HG03159 (cell line): ENCODE data around the gene HEY2.
"Not testable (repeated sequence)": the region's sequence is repeated elsewhere in the genome, so short reads cannot be mapped to it uniquely, and the experiment has no call there.

Experiments
- ATAC-seq: cut with Tn5 transposase; IDR thresholded peaks from one replicate; pipeline ENCODE4 v1.9.1; 2021; ENCODE audit warnings: mild to moderate bottlenecking, moderate library complexity; ENCODE audit not compliant: unreplicated experiment

The HEY2 gene

DNA sequence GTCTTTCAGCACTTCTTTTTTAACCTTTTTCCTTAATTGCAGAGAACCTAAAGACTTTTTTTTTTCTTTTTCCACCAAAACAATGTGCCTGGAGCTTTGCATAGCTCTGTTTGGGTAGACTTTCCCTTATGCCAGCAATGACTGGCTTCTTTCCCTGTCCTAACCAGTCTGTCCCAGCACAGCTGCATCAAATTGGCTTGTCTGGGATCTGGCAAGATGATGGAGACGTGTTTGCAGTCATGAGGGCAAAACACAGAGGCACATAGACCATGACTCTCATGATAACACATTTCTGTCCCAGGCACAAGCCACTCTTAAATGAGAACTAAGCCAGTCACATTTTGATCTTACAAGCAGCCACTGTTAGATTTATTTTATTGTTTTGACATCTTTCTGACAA lies 16.5 kb downstream of the HEY2 start:
- no peak for ATAC-seq

DNA sequence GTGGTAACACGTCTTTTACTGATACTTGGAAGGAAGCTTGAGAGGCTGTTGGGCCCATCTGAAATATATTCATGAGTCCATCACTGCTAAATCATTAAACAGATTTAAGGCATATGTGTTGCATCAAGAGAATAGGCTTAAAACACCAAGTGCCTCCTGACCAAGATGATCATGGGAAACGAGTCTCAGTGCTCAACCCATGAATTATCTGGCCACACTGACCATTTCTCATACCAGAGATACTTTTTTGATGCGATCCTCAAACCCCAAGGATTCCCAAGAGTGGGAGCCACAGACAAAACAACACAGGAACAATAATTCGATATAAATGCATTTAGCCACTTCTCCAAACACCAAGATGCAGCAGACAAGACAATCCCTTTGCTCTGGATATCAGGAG lies 17.2 kb downstream of the HEY2 start:
- ATAC-seq: no peak

DNA sequence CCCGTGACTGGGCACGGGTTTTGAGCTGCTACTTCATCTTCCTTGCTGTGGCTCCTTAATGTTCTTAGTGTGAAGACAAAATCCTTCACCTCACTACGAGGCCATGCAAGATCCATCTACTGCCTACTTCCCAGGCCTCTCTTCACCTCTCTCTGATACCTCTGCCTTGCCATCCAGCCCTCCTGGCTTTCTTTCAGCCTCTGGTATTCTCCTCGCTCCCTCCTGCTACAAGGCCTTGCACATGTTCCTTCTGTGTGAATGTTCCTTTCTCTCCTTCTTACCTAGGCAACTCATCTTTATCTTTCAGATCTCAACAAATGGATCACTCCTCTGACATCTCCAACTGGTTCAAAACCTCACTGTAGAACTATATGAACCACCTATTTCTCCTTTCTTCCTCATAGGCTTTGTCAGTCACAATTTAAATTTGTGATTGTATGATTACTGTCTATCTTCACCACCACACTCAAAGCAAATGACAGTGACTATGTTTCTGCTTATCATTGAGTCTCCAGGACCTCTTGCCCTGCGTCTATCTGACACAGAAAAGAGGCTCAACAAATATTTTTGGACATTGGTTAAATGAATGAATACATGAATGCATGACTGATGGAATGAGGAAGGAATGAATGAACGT lies 19.8 kb downstream of the HEY2 start:
- no peak for ATAC-seq

DNA sequence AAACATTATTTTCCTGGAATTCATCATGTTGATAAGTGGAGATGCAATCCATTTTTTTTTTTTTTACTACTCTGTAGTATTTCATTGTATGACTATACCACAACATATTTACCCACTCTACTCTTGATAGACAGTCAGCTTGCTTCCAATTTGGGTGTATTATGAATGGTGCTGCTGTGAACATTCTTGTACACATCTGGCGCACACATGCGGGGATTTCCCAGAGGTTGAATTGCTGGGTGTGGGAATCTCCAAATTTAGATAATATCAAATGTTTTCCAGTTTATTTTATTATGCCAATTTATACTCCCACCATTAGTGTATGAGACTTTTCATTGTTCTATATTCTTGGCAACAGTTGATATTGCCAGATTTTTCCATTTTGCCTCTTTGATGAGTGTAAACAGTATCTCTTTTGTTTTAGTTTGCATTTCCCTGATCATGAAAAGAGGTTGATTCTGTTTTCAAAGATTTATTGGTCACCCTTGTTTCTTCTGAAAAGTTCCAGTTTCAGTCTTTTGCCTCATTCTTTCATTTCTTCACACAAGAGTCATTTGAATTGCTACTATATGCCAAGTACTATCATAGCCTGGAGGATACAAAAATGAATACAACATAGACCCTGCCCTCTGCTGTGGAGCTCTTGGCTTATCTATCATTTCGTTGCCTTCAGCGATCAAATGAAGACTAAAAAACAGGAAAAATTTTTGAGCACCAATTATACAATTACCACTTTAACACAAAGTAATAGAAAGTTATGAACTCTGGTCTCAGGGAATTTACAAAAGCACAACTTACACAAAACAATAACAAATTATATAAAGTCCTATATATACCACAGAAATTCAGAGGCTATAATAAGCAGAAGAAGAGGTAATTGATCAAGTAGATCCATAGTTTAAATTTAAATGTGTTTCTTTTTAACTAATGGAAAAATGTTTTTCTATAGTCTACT lies 24.2 kb downstream of the HEY2 start:
- ATAC-seq: no peak

DNA sequence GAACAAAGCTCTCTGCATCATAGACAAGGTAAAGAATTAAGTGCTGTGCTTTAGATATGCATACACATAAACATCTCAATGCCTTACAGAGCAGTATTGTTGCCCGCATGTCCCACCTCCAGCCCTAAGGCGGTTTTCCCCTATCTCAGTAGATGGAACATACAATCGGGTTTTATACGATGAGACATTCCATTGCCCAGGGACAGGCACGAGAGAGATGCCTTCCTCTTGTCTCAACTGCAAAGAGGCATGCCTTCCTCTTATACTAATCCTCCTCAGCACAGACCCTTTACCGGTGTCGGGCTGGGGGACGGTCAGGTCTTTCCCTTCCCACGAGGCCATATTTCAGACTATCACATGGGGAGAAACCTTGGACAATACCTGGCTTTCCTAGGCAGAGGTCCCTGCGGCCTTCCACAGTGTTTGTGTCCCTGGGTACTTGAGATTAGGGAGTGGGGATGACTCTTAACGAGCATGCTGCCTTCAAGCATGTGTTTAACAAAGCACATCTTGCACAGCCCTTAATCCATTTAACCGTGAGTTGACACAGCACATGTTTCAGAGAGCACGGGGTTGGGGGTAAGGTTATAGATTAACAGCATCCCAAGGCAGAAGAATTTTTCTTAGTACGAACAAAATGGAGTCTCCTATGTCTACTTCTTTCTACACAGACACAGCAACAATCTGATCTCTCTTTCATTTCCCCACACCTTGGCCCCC lies 26.8 kb downstream of the HEY2 start:
- not testable (repeated sequence) for ATAC-seq

DNA sequence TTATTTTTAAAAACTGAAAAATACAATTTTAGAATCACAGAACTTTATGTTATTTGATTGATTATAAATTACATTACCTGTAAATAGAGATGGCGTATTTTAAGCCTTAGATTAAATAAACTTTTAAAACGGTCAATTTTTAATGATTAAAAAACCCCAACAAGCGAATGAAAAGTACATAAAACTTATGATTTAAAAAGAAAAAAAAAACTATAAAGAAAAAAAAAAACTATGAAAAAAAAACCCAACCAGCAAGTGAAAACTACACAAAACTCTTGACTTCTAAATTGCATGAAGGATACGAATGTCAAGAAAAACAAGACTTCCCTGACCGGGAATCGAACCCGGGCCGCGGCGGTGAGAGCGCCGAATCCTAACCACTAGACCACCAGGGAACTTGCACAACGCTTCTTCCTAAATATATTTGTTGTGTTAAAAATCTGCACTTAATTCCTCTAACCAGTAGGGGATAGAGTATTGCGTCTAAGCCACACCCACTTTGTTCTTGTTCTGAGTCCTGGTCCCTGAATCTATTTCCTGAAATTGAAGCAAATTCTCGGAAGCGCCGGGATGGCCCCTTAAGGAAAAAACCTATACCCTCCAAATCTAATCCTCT lies 30.6 kb downstream of the HEY2 start:
- ATAC-seq: peak; percentile 83

DNA sequence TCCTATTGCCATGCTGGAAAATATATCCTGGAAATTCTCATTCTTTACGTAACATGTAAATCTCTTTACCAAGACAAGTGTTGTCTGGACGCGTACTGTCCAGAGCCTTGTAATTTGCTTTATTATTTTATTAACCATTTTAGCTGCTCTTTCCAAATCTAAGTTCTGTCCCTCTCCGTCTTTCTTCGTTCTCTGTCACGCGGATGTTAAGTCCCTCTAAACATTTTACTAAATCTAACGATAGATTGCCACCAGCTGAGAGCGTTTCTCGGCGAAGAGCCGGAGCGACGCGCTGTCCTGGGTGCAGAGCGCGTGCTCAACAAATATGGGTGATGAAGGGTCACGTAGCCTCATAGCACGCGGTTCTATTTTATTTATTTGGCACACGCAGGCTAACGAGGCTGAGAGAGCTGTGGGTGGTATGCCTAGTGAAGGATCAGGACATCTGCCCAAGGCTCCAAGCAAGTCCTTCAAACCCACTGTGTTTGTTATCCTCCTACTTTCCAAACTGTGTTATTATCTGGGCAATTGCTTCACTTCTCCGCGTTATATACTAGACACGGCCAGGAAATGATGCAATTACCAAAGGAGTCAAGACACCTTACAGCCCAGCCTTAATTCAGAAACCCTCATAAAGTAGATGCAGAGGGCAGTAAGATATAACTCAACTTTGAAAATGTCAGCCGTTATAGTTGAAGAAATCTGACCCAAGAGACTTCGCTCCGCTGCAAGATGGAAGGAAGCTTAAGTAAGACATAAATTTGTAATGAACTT lies 31.3 kb downstream of the HEY2 start:
- ATAC-seq: peak; percentile 73

DNA sequence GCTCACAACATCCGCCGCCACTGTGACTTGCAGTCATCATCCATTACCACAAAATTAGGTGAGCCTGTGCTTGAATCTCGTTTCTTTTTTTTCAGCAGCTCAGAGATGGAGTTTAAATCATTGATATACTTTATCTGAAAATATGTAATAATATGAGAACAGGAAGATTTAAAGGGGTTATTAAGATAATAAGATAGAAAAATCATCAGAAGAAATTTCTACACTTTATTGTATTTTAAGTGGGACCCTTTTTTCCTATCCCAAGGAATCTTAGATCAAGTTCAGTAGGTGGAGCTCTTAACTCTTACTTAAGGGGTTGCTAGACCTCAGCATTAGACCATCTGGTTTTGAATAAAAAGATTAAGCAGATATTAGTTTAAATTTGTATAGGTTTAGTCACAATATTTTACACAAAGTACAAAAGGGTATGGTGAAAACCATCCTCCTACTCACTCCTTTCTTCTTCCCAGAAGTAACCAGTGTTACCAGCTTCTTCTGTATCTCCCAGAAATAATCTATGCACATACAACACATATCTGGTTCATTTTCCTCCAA lies 32.0 kb downstream of the HEY2 start:
- ATAC-seq: peak; percentile 41

DNA sequence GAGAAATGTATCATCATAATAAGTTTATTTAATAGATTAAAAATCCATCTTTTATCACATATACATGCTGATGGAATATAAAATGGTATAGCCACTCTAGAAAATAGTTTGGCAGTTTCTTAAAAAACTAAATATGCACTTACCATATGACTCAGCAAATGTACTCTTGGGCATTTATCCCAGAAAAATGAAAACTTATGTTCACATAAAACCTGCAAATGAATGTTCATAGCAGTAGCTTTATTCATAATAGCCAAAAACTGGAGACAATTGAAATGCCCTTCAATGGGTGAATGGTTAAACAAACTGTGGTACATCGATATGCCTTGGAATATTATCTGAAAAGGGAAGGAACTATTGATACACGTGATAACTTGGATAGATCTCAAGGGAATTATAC lies 34.9 kb downstream of the HEY2 start:
- no peak for ATAC-seq

DNA sequence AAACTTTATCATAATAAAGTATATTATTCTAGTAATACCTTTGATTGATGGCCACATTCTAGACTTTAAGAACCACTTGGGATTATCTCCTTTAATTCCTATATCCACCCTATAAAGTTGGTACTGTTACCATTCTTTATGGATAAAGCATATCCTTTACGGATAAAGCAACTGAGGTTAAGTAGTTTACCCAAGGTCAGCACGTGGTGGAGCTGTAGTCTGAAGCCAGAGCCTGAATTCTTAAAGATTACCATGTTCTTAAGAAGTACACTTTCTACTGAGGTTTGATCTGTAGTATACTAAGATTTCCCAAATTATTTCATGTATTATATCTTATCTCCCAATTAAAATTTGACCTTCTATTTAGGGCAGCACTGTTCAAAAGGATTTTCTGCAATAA lies 38.4 kb downstream of the HEY2 start:
- ATAC-seq: no peak

DNA sequence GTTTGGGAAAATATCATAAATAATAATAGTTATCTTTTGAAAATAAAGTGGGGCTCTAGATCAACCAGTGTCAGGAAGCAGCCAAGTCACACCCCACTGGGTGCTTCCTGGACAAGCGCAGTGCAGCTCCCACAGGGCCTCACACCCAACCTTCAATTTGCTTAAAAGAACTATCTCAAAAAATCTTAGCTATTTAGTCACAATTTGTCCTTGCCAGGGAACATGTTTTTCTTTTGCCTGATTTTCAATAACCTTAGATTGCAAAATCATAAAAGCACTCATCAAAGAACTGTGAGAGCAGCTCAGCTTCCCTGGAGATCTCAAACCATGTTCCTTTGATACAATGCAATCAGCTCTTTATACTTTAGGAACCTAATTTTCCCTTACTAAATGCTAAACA lies 39.7 kb downstream of the HEY2 start:
- ATAC-seq: no peak

DNA sequence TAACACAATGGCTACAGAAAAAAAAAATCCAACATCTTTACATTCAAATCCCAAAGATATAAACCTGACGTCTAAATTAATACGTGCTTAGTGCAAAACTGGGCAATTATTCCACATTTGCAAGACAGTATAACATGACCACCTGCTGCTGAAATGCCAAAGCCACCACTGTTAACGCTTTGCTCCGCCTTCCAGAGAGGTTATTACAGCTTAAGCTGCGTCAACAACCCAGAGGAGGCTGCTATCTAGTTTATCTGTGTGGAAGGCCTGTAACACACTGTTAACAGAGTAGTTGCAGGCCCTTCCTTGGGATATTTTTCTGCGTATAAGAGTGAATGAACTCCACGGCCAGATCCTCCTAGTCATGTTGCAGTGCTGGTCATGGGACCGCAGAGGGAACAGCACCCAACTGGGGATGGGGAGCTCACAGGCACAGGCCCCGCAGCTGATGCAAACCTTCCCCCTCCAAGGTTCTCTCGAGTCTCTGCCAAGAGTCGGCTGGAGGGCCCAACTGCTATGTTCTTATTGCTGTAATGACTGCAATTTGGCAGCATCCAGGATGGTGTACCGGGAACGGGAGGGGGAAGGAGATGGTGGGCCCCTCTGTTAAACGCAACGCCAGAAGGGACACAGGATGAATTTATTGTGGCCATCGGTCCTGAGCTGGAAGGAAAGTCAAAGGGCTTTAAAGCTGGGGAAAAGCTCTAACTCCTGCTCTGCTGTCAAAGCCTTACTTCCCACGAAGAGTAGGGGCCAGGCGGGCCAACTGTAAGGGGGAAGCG lies 40.3 kb downstream of the HEY2 start:
- peak; percentile 30 for ATAC-seq

DNA sequence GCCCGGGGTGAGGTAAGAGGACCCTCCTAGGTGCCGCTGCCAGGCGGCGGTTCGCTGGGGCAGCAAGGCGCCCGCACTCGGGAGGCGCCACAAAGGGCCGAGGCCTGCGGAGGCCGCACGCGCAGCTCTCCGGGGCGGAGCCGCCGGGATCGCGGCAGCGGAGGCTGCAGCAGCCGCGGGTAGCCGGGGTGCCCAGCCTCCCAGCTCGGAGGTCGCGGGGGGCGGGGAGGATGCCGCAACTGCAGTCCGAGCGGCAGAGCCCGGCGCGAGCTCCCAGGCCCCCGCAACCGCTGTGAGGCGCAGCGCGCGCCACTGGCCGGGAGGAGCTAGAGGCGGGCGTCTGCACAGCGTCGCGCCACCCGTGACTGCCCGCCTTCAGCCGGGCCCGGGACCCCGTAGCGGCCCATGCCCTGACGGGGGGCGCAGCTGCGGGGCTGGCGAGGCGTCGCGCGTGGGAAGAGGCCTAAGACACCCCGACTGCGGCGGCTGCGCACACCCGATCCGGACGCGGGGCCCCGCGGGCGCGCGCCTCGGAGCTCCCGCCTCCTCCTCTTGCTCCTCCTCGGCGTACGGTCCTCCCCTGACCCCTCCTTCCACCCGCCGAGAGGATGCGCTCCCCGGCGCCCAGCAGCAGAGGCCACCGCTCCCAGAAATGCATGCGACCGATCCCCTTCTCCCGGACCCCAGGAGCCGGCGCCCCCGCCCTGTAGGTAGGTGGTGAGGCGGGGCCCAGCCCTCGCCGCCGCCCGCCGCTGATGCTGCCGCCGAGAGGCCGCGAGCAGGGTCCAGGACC lies 41.1 kb downstream of the HEY2 start, which contains the start of gene NCOA7:
Gene NCOA7, plus strand, starts transcription at position 603 of the 793 bp plus-strand sequence. CDS start 24,395 bp downstream, outside the sequence.
- ATAC-seq: peak; percentile 69

DNA sequence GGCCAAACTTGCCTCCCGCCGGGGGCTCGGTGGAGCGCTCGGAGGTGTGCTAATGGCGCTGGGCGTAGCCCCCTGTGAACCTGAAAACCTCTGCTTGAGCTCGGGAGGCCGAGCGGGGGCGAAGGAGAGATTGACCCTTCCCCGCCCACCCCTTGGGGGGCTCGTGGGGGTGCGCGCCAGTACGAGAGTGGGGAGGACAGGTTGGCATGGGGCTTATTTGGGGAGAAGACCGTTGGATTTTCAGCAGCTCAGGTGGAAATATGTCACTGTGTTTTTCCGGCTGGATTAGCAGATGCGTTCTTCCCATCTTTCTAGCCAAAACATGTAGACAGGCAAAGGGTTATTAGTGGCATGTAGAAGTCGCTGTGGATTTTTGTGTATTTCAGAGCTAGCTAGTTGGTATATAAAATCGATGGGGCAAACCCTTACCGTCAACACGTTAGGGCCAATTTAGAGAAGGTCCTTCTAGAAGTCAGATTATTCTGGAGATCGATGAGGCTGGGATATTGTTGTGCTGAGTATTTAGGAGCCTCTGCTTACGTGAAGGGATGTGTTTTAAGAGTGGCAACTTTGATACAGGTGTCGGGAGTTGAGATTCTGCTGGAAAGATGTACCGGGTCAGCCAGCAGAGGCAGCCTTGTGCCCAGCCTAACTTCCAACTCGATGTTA lies 41.9 kb downstream of the HEY2 start:
- peak; percentile 37 for ATAC-seq

DNA sequence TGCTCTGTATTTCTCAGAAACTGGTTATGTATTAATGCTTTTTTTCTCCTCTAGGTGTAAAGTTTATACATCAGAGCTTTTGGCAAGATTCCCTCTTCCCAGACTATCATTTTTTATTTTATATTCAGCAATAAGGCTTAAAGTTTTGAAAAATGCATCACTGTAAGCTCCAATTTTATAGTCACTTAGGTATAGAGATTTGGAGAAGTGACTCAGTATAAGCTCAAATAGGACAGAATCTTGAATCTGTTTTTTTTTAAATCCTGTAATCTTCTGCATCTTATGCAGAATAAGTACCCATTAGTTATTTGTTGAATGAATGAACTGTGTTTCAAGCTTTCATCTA lies 42.4 kb downstream of the HEY2 start:
- no peak for ATAC-seq

DNA sequence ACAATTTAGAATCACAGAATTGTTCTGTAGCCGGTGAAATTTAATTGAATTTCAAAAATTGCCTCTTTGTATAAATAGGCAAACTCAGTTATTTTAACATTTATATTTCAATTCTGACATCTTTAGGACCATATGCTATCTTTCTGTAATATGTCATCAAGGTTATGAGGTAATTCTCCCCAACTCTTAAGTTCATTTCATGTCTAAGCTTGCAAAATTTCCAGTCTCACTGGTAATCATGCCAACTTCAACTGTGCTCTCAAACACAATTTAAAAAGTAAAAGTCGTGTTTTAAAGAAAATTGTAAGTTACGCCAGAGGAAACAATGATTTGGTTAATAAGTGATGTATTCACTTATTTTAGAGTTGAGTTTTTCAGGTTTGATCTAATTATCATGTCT lies 42.7 kb downstream of the HEY2 start:
- ATAC-seq: no peak

DNA sequence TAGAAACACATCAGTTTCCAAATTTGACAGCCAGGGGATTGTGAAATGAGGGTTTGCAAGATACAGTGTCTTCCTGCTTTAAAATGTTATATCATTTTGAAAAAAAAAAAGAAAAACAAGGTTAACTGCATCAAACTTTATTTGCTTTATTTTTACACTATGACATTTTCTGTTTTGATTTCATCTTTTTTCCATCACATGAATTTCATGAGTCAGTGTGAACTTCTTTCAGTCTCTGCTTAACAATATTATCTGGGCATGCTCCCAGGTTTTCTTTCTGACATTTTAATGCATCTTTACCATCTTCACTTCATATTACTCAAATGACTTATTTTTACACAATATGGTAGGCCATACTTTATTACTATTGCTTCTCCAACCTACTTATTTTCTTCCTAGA lies 43.2 kb downstream of the HEY2 start:
- ATAC-seq: no peak

DNA sequence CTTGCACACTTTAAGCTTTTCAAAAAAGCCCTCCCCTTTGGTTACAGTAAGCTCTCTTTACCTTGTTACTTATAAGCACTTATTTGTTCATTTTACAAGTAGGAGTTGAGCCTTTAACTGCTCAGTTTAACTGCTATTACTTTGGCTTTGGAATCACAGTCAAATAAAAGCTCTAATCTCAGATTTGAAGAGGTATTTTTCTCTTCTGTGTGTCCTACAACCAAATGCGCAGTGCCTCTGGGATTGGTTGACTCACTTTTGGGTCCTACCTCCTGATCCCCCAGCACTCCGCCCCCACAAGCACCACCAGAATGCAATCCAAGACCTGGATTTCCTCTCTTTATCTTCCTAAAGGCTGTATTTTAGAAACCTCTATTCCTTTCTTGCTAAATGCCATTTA lies 43.8 kb downstream of the HEY2 start:
- ATAC-seq: no peak
